ENCODE measurements around the gene CPSF4. TPM values are rescaled to one million over a fixed set of nuclear protein-coding genes. Genes with fewer than 3 reads are reported as not detected.

Gene CPSF4
- total RNA-seq, 1 experiment from 2014 or later: 98.2 TPM

- peaks cover 2% of the 10 kb centered on the region in 2 experiments; a peak in 1 of 4 replicates for H3K4me1 Mint-ChIP-seq
- Histone ChIP-seq H2AFZ (ENCODE audit: low read length) (no peak overlapping the region), H2BK20ac (ENCODE audit: low read depth, low read length, poor library complexity, severe bottlenecking) (no peak overlapping the region), H2BK5ac (ENCODE audit: insufficient read length, low read length) (no peak overlapping the region), H3K23me2 (ENCODE audit: insufficient read length, low read depth, low read length, poor library complexity, severe bottlenecking) (no peaks in the 10 kb centered on the region), H3K9ac (ENCODE audit: extremely low read depth, insufficient read length, low read length) (no peak overlapping the region), H2BK12ac (ENCODE audit: insufficient read length, low read depth, low read length) (no peak overlapping the region), H3T11ph (ENCODE audit: low read length) (no peak overlapping the region), H3K79me1 (ENCODE audit: insufficient read depth, low read depth, low read length, poor library complexity, severe bottlenecking) (peaks cover 15% of the 10 kb centered on the region), H3K4me1 (ENCODE audit: insufficient read depth, low read length) (no peaks in the 10 kb centered on the region), H4K20me1 (ENCODE audit: control insufficient read depth, insufficient read depth, insufficient read length) (no peaks in the 10 kb centered on the region), H4K5ac (ENCODE audit: insufficient read length, low read depth, low read length) (no peak overlapping the region), H3K18ac (ENCODE audit: insufficient read length, low read depth, low read length) (no peak overlapping the region), H3K79me2 (ENCODE audit: insufficient read depth, low read length) (peaks cover 13% of the 10 kb centered on the region; the same call in 1 of the 2 replicates), H2BK120ac (ENCODE audit: low read depth, low read length, poor library complexity, severe bottlenecking) (no peak overlapping the region), H4K91ac (ENCODE audit: insufficient read length, low read depth, low read length) (no peak overlapping the region), H3K4me2 (ENCODE audit: insufficient read depth, insufficient read length, low read length) (no peak overlapping the region), H3K27ac (ENCODE audit: insufficient read length, low read depth, low read length) (no peak overlapping the region), H3K4ac (ENCODE audit: low read depth, low read length) (no peak overlapping the region), H3K14ac (ENCODE audit: insufficient read depth, low read length) (no peak overlapping the region; the same call in 1 of the 2 replicates), H3K56ac (ENCODE audit: insufficient read length, low read depth, low read length) (no peak overlapping the region), H2BK15ac (ENCODE audit: low read depth, low read length) (no peak overlapping the region), H2AK5ac (ENCODE audit: insufficient read length, low read length) (no peak overlapping the region), H4K8ac (replicated peaks; ENCODE audit: insufficient read length, low read depth, low read length) (no peak overlapping the region), H3K27me3 (ENCODE audit: insufficient read depth, low read length) (no peaks in the 10 kb centered on the region), H3K23ac (ENCODE audit: insufficient read length, low read depth, low read length) (no peak overlapping the region), H3K9me3 (ENCODE audit: control insufficient read depth, low read depth, low read length) (no peaks in the 10 kb centered on the region)
- no CpG with 5 or more reads among the region's 15 CpGs for WGBS (ENCODE audit: extremely low coverage, insufficient read length, low lambda C conversion rate)
- no peaks in the 10 kb centered on the region for H3K9me3 Mint-ChIP-seq
- no peak for DNase-seq
- no peaks in the 10 kb centered on the region for H3K27me3 Mint-ChIP-seq (ENCODE audit: low read depth)
- no peak for TF ChIP-seq CTCF (conservative IDR thresholded peaks at IDR 0.05)
- H3K4me3 Mint-ChIP-seq: no peak overlapping the region
- H3K27ac Mint-ChIP-seq: no peak overlapping the region
- peaks cover 11 to 49% (median 26%) of the 10 kb centered on the region in 3 experiments; a peak in 6 of 7 replicates for H3K36me3 Mint-ChIP-seq (ENCODE audit: insufficient read depth in 1 of 3, low read depth in 3 of 3)
Observed at GRCh38 chr7:99478464-99479440, 40.0 kb downstream of the CPSF4 start.

All from H9 (cell line).